ENCODE data around the gene CCR5AS.
"Not testable (repeated sequence)": the region's sequence is repeated elsewhere in the genome, so short reads cannot be mapped to it uniquely, and the experiment has no call there.

The CCR5AS gene

GRCh38 chr3:46393554-46394434 lies 13.1 kb downstream of the CCR5AS start:
- Histone ChIP-seq H3K9me3 (ENCODE audit: low read depth) (no peaks in the 10 kb centered on the region), H3K27me3 (no peaks in the 10 kb centered on the region), H3K27ac (no peak overlapping the region), H3K4me1 (ENCODE audit: low read depth) (peaks cover 21% of the 10 kb centered on the region), H3K4me3 (no peak overlapping the region), H3K36me3 (no peaks in the 10 kb centered on the region)
- DNase-seq (ENCODE audit: low read depth in 1 of 2, low spot score in 1 of 2), result peak in 1 of 2 donors; percentile 62
- TF ChIP-seq, protein P1, sequence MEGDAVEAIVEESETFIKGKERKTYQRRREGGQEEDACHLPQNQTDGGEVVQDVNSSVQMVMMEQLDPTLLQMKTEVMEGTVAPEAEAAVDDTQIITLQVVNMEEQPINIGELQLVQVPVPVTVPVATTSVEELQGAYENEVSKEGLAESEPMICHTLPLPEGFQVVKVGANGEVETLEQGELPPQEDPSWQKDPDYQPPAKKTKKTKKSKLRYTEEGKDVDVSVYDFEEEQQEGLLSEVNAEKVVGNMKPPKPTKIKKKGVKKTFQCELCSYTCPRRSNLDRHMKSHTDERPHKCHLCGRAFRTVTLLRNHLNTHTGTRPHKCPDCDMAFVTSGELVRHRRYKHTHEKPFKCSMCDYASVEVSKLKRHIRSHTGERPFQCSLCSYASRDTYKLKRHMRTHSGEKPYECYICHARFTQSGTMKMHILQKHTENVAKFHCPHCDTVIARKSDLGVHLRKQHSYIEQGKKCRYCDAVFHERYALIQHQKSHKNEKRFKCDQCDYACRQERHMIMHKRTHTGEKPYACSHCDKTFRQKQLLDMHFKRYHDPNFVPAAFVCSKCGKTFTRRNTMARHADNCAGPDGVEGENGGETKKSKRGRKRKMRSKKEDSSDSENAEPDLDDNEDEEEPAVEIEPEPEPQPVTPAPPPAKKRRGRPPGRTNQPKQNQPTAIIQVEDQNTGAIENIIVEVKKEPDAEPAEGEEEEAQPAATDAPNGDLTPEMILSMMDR (IDR thresholded peaks at IDR 0.05; ENCODE audit: low read depth, low read length), result no peak

DNA sequence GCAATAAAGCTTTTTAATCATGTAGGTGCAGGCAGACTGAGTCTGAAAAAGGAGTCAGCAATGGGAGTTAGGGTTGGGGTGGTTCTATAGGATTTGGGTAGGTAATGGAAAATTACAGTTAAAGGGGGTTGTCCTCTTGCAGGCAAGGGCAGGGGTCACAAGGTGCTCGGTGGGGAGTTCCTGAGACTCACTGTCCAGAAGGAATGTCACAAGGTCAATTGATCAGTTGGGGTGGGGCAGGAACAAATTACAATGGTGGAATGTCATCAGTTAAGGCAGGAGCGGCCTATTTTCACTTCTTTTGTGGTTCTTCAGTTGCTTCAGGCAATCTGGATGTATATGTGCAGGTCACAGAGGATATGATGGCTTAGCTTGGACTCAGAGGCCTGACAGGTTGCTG lies 13.9 kb downstream of the CCR5AS start:
- Histone ChIP-seq H3K27ac (no peak overlapping the region), H3K4me1 (ENCODE audit: low read depth) (peaks cover 19% of the 10 kb centered on the region), H3K36me3 (no peaks in the 10 kb centered on the region), H3K9me3 (ENCODE audit: low read depth) (no peaks in the 10 kb centered on the region), H3K4me3 (no peak overlapping the region), H3K27me3 (no peaks in the 10 kb centered on the region)
- no peak for DNase-seq (ENCODE audit: low read depth in 1 of 2, low spot score in 1 of 2)
- TF ChIP-seq, protein P1 (IDR thresholded peaks at IDR 0.05; ENCODE audit: low read depth, low read length), result no peak

DNA sequence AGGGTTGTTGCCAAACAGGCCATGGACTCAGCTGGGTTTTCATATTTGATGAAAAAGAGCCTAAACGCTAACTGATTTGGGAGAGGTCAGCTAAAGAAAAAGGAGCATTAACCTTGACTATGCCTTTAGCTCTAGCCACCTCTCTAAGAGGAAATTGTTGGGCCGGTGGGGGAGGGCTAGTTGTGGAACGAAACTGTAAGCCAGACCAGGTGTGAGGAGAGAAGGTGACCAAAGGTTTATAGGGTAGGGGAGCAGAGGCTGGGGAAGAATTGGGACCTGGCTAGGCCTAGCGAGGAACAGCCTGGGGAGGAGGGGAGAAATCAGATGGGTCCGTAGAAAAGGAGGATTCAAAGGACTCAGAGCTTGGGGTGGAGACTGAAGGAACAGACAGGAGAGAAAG lies 15.3 kb downstream of the CCR5AS start:
- H3K9me3 ChIP-seq (ENCODE audit: low read depth); H3K4me1 ChIP-seq (ENCODE audit: low read depth); DNase-seq (ENCODE audit: low read depth in 1 of 2, low spot score in 1 of 2); H3K36me3 ChIP-seq; H3K27me3 ChIP-seq; H3K27ac ChIP-seq; H3K4me3 ChIP-seq: not testable (repeated sequence)

- no peak for DNase-seq (ENCODE audit: low read depth in 1 of 2, low spot score in 1 of 2)
- Histone ChIP-seq H3K27ac (no peak overlapping the region), H3K4me1 (ENCODE audit: low read depth) (peaks cover 9% of the 10 kb centered on the region), H3K36me3 (no peaks in the 10 kb centered on the region), H3K27me3 (no peaks in the 10 kb centered on the region), H3K9me3 (ENCODE audit: low read depth) (no peaks in the 10 kb centered on the region), H3K4me3 (no peak overlapping the region)
- TF ChIP-seq, protein P1 (IDR thresholded peaks at IDR 0.05; ENCODE audit: low read depth, low read length), result no peak
Observed at GRCh38 chr3:46389306-46389705, 17.6 kb downstream of the CCR5AS start.

DNA sequence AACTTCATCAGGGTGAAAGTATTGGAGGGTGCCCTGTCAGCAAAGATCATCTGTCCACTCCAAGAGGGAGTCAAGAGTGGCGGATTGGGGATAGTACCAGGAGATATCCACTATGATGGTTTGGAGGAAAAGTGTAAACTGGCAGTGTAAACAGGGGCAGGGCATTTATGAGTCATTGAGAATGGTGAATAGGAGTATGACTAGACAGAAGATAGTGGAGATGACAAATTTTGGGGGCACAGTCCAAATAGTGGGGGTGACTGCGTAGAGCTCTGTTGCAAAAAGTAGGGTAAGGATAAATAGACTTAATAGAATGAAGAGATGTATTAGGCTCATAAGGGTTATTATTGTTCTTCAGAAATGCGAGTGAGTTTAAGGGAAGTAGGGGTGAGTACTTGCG lies 18.0 kb downstream of the CCR5AS start:
- H3K27ac ChIP-seq; H3K27me3 ChIP-seq; H3K9me3 ChIP-seq (ENCODE audit: low read depth); H3K4me3 ChIP-seq; H3K4me1 ChIP-seq (ENCODE audit: low read depth); DNase-seq (ENCODE audit: low read depth in 1 of 2, low spot score in 1 of 2); H3K36me3 ChIP-seq: not testable (repeated sequence)

- H3K27me3 ChIP-seq, result no peaks in the 10 kb centered on the region
- TF ChIP-seq, protein P1 (IDR thresholded peaks at IDR 0.05; ENCODE audit: low read depth, low read length), result no peak
- no peaks in the 10 kb centered on the region for H3K4me1 ChIP-seq (ENCODE audit: low read depth)
- H3K4me3 ChIP-seq, result no peak overlapping the region
- no peak for DNase-seq (ENCODE audit: low read depth in 1 of 2, low spot score in 1 of 2)
- no peak overlapping the region for H3K27ac ChIP-seq
- no peaks in the 10 kb centered on the region for H3K36me3 ChIP-seq
- H3K9me3 ChIP-seq (ENCODE audit: low read depth), result no peaks in the 10 kb centered on the region
Observed at GRCh38 chr3:46386205-46386604, 20.7 kb downstream of the CCR5AS start.
